ENCODE data around the gene TNRC6C.
A peak's percentile ranks its signal among the peaks of the same experiment; 100 is the strongest.
"Not testable (repeated sequence)": the region's sequence is repeated elsewhere in the genome, so short reads cannot be mapped to it uniquely, and the experiment has no call there.

Gene TNRC6C

DNA sequence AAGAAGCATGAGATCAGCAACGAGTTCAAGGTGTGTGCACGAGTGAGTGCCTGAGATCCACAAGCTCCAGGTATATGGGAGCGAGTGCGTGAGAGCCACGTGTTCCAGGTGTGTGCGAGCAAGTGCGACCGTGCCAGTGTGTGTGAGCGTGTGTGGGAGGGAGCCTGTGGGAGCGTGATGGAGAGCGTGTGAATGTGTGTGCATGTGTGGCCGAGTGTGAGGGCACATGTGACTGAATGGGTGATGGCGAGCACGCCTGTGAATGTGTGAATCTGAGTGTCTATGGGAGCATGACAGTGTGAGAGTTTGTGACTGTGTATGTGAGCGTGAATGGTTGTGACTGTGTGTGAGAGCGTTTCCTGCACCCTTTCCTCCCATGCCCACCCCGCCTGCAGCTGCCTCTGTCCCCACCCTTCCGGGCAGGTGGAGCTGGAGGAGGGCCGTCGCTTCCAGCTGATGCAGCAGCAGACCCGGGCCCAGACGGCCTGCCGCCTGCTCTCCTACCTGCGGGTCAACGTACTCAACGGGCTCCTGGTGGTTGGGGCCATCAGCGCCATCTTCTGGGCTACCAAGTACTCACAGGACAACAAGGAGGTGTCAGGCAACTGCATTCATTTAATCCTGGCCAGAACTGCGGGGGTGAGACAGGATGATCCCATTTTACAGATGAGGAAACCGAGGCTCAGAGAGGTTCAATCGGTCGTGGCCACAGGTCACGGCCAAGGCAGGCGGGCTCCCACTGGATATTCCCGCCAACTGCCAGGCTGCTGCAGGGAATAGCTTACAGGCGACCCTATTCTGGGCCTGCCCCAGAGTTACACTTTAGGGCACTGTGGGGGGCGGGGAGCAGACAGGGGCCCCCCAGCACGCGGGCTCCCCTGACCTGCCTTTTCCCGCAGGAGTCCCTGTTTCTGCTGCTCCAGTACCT is 175.7 kb downstream of the TNRC6C start:
- DNase-seq (ENCODE audit: low read depth in 3 of 3, low spot score in 1 of 3): peak in 2 of 3 donors; percentile 60 to 66

GRCh38 chr17:78134899-78135385 is 176.4 kb downstream of the TNRC6C start:
- DNase-seq (ENCODE audit: low read depth in 3 of 3, low spot score in 1 of 3): no peak

GRCh38 chr17:78135858-78136500 is 177.5 kb downstream of the TNRC6C start:
- no peak for DNase-seq (ENCODE audit: low read depth in 3 of 3, low spot score in 1 of 3)

DNA sequence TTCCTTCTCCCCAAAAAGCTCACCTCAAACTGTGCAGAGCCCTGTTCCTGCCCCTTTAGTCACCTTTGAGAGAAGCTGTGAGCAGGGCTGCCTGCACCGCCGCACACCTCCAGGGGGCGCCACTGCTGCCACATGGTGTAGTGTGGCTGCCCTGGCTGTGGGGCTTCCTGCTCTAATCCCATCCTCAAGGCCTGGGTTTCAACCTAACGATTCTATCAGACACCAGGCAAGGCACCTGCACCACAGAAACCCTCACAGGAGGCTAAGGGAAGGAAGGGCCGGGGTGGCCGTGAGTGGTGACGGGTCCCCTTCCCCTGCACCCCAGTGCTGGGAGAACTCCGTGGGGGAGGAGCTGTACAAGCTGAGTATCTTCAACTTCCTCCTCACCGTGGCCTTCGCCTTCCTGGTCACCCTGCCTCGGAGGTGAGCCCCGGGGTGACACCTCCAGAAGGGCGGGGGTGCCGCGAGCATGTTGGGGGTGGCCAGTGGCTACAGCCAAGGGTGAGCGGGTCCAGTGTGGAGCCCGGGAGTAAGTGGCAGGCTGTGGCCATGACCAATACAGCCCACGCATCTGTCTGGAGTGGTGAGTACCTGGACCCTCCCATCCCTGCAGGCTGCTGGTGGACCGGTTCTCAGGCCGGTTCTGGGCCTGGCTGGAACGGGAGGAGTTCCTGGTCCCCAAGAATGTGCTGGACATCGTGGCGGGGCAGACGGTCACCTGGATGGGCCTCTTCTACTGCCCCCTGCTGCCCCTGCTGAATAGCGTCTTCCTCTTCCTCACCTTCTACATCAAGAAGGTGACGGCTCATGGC is 179.1 kb downstream of the TNRC6C start:
- no peak for DNase-seq (ENCODE audit: low read depth in 3 of 3, low spot score in 1 of 3)

DNA sequence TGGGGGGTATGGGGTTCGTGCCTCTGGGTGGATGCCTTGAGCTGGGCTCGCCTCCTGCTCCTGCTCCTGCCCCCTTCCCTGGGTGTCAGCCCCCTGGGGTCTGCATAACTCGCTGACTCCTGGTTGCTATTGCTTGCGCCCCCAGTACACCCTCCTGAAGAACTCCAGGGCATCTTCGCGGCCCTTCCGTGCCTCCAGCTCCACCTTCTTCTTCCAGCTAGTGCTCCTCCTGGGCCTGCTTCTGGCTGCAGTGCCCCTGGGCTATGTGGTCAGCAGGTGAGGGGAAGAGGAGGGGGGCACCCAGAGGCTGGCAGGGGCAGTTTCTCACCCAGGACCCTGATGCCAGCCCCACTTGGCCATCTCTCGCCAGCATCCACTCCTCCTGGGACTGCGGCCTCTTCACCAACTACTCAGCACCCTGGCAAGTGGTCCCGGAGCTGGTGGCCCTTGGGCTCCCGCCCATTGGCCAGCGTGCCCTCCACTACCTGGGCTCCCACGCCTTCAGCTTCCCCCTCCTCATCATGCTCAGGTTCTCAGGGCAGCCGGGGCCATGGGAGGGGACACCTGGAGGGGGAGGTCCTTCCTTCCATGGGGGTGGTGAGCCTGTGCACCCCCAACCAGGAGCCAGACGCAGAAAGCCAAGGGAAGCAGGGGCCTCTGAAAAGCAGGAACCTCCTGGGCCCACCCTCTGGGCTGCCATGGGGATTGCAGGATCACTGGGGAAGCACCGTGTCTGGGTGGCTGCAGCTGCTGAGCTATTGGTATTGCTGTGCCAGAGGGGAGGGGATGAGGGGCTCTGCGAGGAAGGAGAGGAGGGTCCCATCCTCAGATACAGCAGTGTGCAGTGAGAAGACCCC is 179.9 kb downstream of the TNRC6C start:
- DNase-seq (ENCODE audit: low read depth in 3 of 3, low spot score in 1 of 3): no peak

DNA sequence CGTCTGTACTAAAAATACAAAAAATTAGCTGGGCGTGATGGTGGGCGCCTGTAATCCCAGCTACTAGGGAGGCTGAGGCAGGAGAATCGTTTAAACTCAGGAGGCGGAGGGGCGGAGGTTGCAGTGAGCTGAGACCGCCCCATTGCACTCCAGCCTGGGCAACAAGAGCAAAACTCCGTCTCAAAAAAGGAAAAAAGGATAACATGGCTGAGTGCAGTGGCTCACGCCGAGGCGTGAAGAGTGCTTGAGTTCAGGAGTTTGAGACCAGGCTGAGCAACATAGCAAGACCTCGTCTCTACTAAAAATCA is 181.3 kb downstream of the TNRC6C start:
- DNase-seq (ENCODE audit: low read depth in 3 of 3, low spot score in 1 of 3): not testable (repeated sequence)

- DNase-seq (ENCODE audit: low read depth in 3 of 3, low spot score in 1 of 3): peak; percentile 83 to 87 (median 85)
Observed at GRCh38 chr17:78140169-78141051, 181.9 kb downstream of the TNRC6C start.

DNA sequence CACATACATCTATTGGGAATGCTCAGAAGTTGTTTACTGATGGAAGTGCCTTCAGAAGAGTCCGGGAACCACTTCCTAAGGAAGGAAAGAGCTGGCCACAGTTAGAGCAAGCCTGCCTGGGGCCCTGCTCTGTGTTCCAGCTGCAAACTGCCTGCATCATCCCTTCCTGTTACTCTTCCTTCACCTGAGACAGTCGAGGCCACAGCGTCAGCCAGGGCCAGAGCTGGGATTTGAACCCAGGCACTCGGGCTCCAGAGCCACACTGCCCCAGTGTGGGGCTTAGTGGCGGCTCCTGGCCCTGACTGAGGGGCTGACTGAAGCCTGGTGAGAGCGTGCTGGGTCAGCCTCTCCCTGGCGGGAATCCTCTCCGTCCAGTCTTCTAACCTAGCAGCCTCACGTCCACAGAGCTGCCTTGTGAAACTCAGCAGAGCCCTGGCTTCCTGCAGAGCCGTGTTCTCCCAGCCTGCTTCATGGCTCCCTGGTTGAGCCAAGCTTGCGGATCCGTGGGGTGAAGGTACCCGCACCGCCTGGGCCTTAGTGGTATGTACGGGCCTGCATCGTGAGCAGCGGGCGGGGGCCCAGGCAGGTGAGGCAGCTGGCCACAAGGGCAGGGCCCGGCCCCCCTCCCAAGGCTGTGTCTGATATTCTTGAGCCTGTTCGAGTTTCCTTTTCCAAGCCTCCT is 183.1 kb downstream of the TNRC6C start:
- DNase-seq (ENCODE audit: low read depth in 3 of 3, low spot score in 1 of 3): no peak

DNA sequence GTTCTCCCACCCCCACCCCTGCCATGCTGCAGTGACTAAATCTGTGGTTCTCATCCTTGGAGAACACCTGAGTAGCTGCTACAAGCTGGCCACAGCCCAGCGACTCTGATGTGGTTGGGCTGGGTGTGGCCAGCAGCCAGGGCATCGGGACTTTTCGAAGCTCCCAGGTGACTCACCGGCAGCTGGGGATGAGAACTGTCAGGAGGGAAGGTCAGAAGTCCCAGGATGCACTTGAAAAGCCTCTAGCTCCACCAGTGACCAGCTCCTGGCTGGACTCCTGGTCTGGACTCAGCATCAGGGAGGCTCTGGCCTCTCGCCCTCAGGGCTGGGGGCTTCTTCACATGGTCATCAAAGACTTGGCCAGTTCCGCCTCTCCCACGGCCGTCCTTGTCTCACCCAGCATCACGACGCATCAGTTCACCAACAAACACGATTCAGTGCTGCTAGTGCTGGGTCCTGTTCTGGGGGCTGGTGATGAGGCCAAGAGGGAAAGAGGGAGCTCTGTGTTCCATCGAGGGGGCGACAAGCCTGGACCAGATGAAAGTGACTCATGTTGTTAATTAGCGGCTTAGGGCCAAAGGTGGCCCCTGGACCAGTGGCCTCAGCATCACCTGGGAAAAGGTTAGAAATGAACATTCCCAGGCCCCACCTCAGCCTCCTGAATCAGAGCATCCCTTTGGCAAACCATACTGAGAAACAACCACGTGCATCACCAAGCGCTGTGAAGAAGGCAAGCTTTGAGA is 183.8 kb downstream of the TNRC6C start:
- DNase-seq (ENCODE audit: low read depth in 3 of 3, low spot score in 1 of 3): no peak

- DNase-seq (ENCODE audit: low read depth in 3 of 3, low spot score in 1 of 3): no peak
Observed at GRCh38 chr17:78143214-78144146, 185.0 kb downstream of the TNRC6C start.

- DNase-seq (ENCODE audit: low read depth in 3 of 3, low spot score in 1 of 3): no peak
Observed at GRCh38 chr17:78144147-78144719, 185.7 kb downstream of the TNRC6C start.

- no peak for DNase-seq (ENCODE audit: low read depth in 3 of 3, low spot score in 1 of 3)
Observed at GRCh38 chr17:78144736-78145641, 186.5 kb downstream of the TNRC6C start.

GRCh38 chr17:78146471-78146869 is 188.0 kb downstream of the TNRC6C start:
- no peak for DNase-seq (ENCODE audit: low read depth in 3 of 3, low spot score in 1 of 3)

DNA sequence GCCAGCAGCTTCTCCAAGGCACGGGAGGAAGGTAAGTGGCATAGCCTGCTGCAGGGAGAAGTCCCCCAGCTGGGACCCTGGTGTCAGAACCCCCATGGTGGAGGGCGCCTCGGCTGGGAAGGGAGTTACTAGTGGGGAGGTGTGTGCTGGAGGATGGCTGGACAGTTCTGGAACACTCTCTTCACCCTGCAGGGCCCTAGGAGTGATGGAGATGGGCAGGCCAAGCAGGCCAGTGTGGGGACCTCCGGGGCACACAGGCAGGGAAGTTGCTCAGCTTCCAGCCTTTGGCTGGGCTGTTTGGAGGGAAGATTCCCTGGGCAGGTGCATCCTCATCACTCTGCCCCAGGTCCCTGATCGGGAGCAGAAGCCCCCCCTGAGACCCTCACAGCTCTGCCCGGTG is 188.4 kb downstream of the TNRC6C start:
- no peak for DNase-seq (ENCODE audit: low read depth in 3 of 3, low spot score in 1 of 3)

DNA sequence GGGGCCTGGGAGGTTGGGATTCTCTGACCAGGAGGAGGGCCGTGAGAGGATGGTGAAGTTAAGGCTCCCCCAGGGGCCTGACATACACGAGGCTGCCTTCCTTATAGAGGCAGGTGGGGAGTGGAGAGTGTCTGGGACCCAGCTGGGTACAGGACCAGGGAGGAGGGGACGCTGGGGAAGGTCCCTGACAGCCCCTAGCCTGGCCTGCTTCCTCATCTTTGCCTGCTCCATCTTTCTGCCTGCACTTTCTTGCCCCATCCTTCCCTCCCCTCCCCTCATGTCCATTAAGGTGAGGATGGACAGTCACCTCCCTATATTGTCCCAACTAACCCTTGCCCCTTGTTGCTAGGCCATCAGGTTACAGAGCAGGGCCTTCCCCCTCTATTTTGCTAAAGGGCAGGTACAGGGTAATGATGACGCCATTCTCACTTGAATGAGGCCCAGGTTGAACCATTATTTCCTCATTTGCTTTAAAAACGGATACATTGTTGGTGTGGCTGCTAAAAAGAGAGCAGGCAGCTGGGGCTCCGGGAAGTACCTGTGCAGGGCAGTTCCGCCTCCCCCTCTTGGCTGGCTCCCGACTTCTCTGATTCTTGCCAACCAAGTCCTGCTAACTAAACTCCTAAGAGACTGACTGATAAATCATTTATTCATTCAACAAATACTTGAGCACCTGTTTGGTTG is 189.0 kb downstream of the TNRC6C start:
- DNase-seq (ENCODE audit: low read depth in 3 of 3, low spot score in 1 of 3): no peak

Measured in stimulated activated CD4-positive, alpha-beta T cell treated with anti-CD3 and anti-CD28 coated beads, TNF-alpha, amount 100 ng/mL, for 1 hour (primary cell).